HAP-1 (cell line): Measurements from ENCODE around the gene KCNN2.

ENCODE experiments used
- DNase-seq, 2 experiments: peaks; one replicate each; pipeline ENCODE4 v3.0.0-alpha.2; 2016 to 2020; ENCODE audit warnings: low spot score in 2 of 2
- H3K27me3 ChIP-seq: fragments of 250-450 bp; sonication (Bioruptor Pico); 2 replicates; pipeline ENCODE4 v1.5.1; 2020; ENCODE audit warnings: low read depth, mild to moderate bottlenecking, moderate library complexity
- H3K36me3 ChIP-seq: fragments of 250-450 bp; sonication (Bioruptor Pico); replicated peaks from 2 replicates; pipeline ENCODE4 v1.5.1; 2020; ENCODE audit warnings: mild to moderate bottlenecking
- H3K4me1 ChIP-seq: fragments of 250-450 bp; sonication (Bioruptor Pico); 2 replicates; pipeline ENCODE4 v1.5.1; 2020; ENCODE audit warnings: mild to moderate bottlenecking
- H3K4me3 ChIP-seq: fragments of 250-450 bp; sonication (Bioruptor Pico); 2 replicates; pipeline ENCODE4 v1.5.1; 2020; ENCODE audit warnings: mild to moderate bottlenecking, moderate library complexity
- H3K9me3 ChIP-seq: fragments of 250-450 bp; sonication (Bioruptor Pico); 2 replicates; pipeline ENCODE4 v1.5.1; 2020; ENCODE audit warnings: mild to moderate bottlenecking, moderate library complexity
- in situ Hi-C: fragments of 300-500 bp; cut with MboI; formaldehyde crosslinking; loops from 3 replicates; pipeline ENCODE4 v1.14.3; 2020; ENCODE audit warnings: low sequenced_read_pairs, inconsistent platforms, mixed read lengths

The KCNN2 gene

DNA sequence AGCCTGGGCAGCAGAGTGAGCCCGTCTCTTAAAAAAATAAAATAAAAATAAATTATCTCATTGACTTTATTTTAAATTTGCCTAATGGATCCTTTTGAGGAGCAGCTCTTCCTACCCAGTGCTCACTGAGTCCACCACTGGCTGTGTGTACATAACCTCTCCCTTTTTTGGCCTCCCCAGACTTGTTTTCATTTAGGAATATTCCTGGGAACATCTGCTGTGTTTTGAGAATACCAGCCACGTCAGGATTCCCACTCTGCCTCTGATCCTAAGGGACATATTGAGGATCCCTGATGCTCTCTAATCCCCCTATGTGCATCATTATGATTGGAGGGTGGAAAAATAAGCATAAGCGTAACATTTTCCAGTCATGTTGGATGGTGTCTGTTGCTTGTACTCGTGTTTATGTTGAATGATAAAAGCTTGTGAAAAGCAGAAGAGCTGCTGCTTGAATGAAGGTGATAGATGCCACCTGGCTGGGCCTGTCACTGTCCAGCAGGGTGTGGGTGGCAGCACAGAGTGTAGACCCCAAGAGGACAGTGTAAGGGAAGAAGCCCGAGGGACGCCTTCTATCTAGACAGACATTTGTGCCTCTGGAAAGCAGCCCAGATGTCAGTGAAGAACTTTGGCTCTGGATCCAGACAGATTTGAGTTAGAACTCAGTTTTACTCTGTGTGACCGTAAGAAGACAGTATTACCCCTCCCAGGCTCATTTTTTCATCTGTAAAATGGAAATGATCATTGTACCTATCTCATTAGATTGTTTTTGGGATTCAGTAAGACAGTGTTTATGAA lies 15.4 kb downstream of the KCNN2 start:
- H3K36me3 ChIP-seq = no peaks in the 10 kb centered on the region
- no peaks in the 10 kb centered on the region for H3K9me3 ChIP-seq
- H3K4me3 ChIP-seq = no peak overlapping the region
- H3K4me1 ChIP-seq = no peaks in the 10 kb centered on the region
- in situ Hi-C loops = no loop called here
- no peaks in the 10 kb centered on the region for H3K27me3 ChIP-seq
- no peak for DNase-seq

DNA sequence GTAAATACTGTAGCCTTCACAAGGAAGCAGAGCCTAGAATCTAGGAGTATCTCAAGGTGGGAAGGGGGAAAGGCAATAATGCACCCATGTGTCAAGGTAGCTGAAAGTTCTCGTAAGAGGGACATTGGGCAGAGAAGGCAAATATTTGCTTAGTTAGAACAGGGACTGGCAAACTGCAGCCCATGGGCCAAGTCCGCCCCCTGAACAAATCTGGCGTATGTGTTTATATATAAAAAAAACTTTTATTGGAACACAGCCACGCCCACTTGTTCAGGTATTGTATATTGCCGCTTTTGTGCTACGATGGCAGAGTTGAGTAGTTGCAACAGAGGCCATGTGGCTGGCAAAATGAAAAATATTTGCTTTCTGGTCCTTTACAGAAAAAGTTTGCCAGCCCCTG lies 16.1 kb downstream of the KCNN2 start:
- H3K9me3 ChIP-seq = no peaks in the 10 kb centered on the region
- in situ Hi-C loops = no loop called here
- H3K4me3 ChIP-seq = no peak overlapping the region
- no peaks in the 10 kb centered on the region for H3K4me1 ChIP-seq
- H3K36me3 ChIP-seq = no peaks in the 10 kb centered on the region
- no peak for DNase-seq
- H3K27me3 ChIP-seq = no peaks in the 10 kb centered on the region

DNA sequence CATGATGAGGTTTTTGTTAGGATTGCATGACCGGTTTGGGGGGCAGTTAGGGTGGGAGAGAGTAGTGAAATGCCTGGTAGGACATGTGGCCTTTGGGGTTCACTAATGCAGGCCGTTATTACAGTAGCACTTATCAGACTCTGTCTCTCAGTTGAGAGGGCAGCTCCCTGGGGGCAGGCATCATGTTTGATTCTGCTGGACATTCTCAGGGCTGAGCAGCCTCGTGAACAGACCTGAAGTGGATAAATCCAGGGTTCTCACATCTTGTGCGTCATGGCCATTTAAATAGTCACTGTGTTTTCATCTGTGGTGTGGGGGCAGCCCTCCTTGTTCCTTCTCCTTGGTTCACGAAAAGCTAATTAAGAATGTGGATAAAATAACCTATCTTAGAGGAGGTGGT lies 18.9 kb downstream of the KCNN2 start:
- H3K4me1 ChIP-seq = no peaks in the 10 kb centered on the region
- no peaks in the 10 kb centered on the region for H3K36me3 ChIP-seq
- H3K4me3 ChIP-seq = no peak overlapping the region
- no peaks in the 10 kb centered on the region for H3K27me3 ChIP-seq
- H3K9me3 ChIP-seq = no peaks in the 10 kb centered on the region
- in situ Hi-C loops = no loop called here
- DNase-seq = no peak

DNA sequence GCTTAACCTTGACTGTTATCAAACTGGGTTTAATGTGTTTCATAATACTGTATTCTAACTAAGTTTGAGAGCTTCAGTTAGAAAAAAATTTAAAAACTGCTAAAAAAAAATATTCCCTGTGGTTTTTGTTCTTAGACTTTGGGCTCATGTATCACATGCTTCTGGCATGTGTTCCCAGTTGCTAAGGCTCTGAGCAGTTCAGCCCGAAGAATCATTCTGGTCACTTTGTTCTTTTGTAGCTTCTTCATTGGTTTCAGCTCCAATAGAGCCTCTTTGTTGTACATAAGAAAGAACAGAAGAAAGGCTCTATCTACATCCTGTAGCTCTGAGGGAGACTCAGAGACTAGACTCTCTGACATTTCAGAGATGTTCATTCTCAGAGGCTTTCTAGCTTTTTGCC lies 25.6 kb downstream of the KCNN2 start:
- no peaks in the 10 kb centered on the region for H3K27me3 ChIP-seq
- H3K9me3 ChIP-seq = no peaks in the 10 kb centered on the region
- no peak for DNase-seq
- no peak overlapping the region for H3K4me3 ChIP-seq
- in situ Hi-C loops = no loop called here
- no peaks in the 10 kb centered on the region for H3K4me1 ChIP-seq
- no peaks in the 10 kb centered on the region for H3K36me3 ChIP-seq

DNA sequence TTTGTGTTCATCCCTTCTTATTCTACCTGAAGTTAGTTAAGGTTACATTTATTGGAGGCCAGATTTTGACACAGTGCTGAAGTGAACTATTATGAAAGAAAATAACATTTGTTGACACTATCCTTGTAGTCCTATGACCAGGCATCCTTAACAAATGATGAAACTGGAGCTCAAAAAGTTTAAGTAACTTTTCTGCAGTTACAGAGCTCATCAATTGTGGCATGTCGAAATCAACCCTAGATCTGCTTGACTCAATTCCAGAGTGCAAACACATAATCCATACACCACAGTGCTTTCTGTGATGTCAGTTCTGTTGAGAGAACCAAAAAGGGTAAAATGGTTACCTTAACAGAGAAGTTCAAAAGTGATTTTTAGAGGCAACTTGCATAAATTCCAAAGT lies 28.6 kb downstream of the KCNN2 start:
- in situ Hi-C loops = no loop called here
- no peak for DNase-seq
- H3K36me3 ChIP-seq = no peaks in the 10 kb centered on the region
- H3K4me3 ChIP-seq = no peak overlapping the region
- no peaks in the 10 kb centered on the region for H3K9me3 ChIP-seq
- H3K27me3 ChIP-seq = no peaks in the 10 kb centered on the region
- no peaks in the 10 kb centered on the region for H3K4me1 ChIP-seq

DNA sequence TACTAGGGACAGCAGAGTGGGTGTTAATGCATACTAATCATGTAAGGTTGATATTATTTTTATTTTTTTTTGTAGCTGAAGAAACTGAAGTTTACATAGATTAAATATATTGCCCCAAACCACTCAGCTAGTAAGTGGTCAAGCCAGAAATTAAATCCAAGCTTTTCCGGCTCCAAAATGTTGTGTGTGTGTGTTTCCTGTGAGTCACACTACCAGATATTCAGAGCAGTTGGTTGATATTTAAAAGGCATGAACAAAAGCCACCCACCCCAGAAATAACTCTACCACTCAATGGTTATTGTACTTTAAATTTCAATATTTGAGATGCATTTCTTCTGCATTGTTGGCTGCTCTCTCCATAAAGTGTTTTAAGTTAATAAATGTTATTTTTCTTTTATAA lies 29.5 kb downstream of the KCNN2 start:
- no peaks in the 10 kb centered on the region for H3K4me1 ChIP-seq
- H3K9me3 ChIP-seq = no peaks in the 10 kb centered on the region
- DNase-seq = no peak

DNA sequence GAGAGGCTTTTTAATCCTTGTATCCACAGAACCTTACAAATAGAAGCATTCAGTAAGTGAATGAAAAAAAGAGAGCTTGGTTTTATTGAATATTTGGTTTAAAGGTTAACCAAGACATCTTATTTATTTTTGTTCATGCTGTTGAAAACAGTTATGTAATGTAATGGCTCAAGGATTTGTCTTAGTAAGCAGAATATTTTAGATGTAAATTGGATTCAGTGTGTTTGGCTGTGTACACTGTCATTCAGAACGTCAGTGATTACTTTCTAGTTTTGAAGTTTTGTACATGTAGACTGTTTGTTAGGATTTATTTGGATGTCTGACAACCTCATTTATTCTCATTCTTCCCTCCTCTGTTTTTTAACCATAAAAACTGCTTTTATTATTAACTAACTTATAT lies 31.3 kb downstream of the KCNN2 start:
- Histone ChIP-seq H3K27me3 (no peaks in the 10 kb centered on the region), H3K36me3 (no peaks in the 10 kb centered on the region), H3K9me3 (no peaks in the 10 kb centered on the region), H3K4me1 (no peaks in the 10 kb centered on the region), H3K4me3 (no peak overlapping the region)
- in situ Hi-C loops = no loop called here
- no peak for DNase-seq

More for the DNA sequence above, 29.5 kb downstream of the KCNN2 start:
- H3K36me3 ChIP-seq = no peaks in the 10 kb centered on the region
- in situ Hi-C loops = no loop called here
- H3K4me3 ChIP-seq = no peak overlapping the region
- no peaks in the 10 kb centered on the region for H3K27me3 ChIP-seq

DNA sequence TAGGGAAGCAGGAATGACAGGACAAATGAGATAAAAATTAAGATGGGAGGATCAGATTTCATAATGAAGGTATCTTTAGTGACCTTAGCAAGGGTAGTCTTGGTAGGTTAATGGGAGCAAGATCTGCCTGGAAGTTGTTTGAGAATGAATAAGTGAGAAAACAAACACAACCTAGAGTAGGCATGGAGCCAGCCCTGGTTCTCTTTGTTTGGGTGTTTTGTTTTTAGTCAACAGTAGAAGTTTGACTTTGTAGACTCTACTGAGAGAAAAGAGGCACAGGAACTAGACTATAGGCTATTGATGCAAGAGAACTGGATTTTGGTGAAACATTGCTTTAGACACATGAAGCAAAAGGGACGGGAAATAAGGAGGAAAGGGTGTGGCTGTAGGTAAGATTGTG lies 40.3 kb downstream of the KCNN2 start:
- Histone ChIP-seq H3K27me3 (no peaks in the 10 kb centered on the region), H3K4me3 (no peak overlapping the region), H3K4me1 (no peaks in the 10 kb centered on the region), H3K36me3 (no peaks in the 10 kb centered on the region), H3K9me3 (no peaks in the 10 kb centered on the region)
- DNase-seq = no peak
- in situ Hi-C loops = no loop called here

DNA sequence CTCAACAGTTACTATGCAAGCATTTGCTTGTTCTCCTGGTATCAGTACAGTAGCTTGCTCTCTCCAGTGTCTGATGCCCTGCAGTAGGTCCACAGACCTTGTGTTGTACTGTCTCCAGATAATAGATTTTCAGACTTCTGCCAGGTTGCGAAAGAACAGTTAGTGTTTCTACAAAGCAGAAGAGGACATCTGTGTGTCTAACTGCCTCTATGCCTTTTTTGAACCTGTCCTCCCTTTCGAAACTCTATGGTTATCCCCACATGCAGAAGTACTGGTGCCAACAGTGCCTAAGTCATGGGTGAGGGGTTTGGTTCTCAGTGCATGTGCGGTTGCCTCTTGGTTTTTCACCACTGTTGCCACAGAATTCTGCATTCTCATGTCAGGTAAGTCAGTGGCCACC lies 45.9 kb downstream of the KCNN2 start:
- Histone ChIP-seq H3K4me1 (no peaks in the 10 kb centered on the region), H3K27me3 (no peaks in the 10 kb centered on the region), H3K4me3 (no peak overlapping the region), H3K9me3 (no peaks in the 10 kb centered on the region), H3K36me3 (no peaks in the 10 kb centered on the region)
- in situ Hi-C loops = no loop called here
- DNase-seq = no peak

DNA sequence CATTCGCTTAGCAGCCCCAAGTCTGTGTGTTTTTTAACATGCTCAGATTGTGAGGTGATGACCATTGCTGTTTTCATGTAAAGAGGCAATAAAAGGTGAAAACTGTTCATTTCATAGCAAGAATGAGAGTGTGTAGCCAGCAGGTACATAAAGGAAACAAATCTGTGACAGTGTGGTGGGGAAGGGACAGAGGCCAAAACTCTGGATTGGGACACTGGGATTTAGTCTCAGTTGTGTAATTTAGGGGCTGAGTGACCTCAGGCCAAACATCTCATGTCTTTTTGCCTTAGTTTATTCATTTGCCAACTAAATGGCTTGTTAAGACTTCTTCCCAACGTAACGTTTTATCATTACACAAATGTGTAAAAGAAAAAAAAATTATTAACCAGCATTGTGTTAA lies 47.0 kb downstream of the KCNN2 start:
- H3K9me3 ChIP-seq = no peaks in the 10 kb centered on the region
- in situ Hi-C loops = no loop called here

DNA sequence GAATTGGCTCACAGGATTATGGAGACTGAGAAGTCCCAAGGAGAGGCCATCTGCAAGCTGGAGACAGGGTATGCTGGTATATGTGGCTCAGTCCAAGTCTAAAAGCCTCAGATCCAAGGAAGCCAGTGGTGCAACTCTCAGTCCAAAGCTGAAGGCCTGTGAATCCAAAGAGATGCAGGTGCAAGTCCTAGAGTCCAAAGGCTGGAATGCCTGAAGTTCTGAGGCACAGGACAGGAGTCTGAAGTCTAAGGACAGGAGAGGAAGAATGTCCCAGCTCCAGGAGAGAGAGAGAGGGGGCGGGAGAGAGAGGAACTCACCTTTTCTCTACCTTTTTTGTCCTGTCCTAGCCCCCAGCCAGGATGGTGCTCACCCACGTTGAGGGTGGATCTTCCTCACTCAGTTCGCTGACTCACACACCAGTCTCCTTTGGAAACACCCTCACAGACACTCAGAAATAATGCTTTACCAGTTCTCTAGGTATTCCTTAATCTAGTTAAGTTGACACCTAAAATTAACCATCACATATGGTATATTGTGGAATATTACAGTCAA lies 49.6 kb downstream of the KCNN2 start:
- no peaks in the 10 kb centered on the region for H3K36me3 ChIP-seq
- DNase-seq = no peak
- H3K27me3 ChIP-seq = no peaks in the 10 kb centered on the region
- no peak overlapping the region for H3K4me3 ChIP-seq
- no peaks in the 10 kb centered on the region for H3K4me1 ChIP-seq
- in situ Hi-C loops = no loop called here
- no peaks in the 10 kb centered on the region for H3K9me3 ChIP-seq

More for the DNA sequence above, 47.0 kb downstream of the KCNN2 start:
- no peak for DNase-seq
- Histone ChIP-seq H3K27me3 (no peaks in the 10 kb centered on the region), H3K4me1 (no peaks in the 10 kb centered on the region), H3K4me3 (no peak overlapping the region), H3K36me3 (no peaks in the 10 kb centered on the region)

DNA sequence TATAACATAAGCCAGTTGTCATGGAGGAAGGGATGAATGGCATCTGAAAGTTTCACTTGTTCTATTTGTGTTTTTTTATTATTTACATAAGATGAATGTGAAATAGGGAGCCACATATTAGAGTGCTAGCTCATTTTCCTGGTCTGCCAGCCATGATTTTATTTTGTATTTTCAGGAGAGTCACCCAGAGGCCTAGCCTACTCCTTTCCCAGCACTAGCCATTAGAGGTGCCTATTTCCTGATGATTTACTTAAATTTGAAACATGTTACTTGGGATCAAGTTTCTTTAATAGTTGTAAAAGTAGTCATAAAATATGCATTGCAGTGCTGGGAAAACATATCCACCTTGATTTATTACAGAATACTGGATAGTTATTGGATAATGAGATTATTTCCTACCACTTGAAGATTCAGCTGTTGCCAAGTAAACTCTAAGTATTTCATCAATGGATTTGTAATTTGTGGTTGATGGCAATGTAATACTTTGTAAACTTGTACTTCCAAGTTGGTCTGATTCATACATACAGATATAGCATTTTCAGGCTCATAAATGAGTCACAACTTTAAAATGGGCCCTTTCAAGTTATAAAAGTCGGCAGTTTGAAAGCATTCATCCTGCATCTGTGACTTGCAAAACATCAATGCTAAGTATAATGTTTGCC lies 50.8 kb downstream of the KCNN2 start:
- DNase-seq = no peak
- Histone ChIP-seq H3K4me3 (no peak overlapping the region), H3K9me3 (no peaks in the 10 kb centered on the region), H3K27me3 (no peaks in the 10 kb centered on the region), H3K4me1 (no peaks in the 10 kb centered on the region), H3K36me3 (no peaks in the 10 kb centered on the region)
- in situ Hi-C loops = no loop called here

DNA sequence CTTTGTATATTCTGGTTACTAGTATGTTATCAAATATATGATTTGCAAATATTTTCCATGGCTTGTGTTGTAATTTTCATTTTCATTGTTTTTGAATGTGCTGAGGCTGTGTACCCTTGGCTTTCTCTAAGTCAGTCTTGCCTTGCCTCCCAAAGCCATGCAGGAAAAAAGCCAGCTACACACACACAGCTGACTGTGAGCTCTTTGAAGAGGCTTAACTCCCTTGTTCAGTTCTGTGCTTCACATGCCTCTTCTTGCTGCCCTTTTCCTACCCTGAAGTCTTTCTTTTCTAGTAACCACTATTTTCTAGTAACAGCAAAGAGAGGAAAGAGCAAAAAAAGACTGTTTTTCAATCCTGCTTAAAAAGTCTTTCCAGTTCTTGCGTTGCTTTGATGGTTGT lies 53.9 kb downstream of the KCNN2 start:
- in situ Hi-C loops = no loop called here
- Histone ChIP-seq H3K4me1 (no peaks in the 10 kb centered on the region), H3K9me3 (no peaks in the 10 kb centered on the region), H3K27me3 (no peaks in the 10 kb centered on the region; the same call in 1 of the 2 replicates), H3K4me3 (no peak overlapping the region), H3K36me3 (no peaks in the 10 kb centered on the region)
- DNase-seq = no peak

DNA sequence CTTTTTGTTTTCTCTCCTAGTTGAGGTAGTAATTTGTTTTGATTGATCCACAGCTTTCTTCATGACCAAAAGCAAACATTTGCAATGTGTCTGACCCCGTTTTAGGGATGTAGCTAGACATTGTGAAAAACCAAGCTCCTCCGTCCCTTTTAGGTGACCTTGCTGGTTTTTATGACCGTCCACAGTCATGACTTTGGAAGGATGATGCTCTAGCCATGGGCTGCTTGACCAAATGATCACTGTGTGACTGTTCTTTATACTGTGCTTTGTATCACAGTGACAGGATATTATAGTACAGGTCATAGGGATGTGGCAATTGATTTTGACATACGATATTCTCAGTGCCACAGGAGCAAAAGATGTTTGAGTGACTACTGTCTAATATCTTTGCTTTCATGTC lies 54.4 kb downstream of the KCNN2 start:
- Histone ChIP-seq H3K36me3 (no peaks in the 10 kb centered on the region), H3K4me3 (no peak overlapping the region), H3K4me1 (no peaks in the 10 kb centered on the region), H3K27me3 (no peaks in the 10 kb centered on the region; the same call in 1 of the 2 replicates), H3K9me3 (no peaks in the 10 kb centered on the region)
- no peak for DNase-seq
- in situ Hi-C loops = no loop called here
